HEK293 (cell line): ENCODE results near the gene SLC25A25.

Experiments
- CTCF ChIA-PET: fragments of 350-600 bp; formaldehyde crosslinking; extraction: SDS; loops from one replicate; lab custom pipeline; 2021; ENCODE audit warnings: antibody characterized with exemption; lab: Yijun Ruan, JAX
- POLR2A ChIA-PET: fragments of 300-600 bp; formaldehyde crosslinking; extraction: SDS; loops from one replicate; lab custom pipeline; 2020; ENCODE audit warnings: antibody characterized with exemption, inconsistent platforms; lab: Yijun Ruan, JAX
- H3K27ac ChIP-seq: fragments of 200-500 bp; sonication (Bioruptor generic); 2 replicates; pipeline ENCODE4 v1.5.1; 2014; ENCODE audit warnings: low read depth, low read length, control low read depth, inconsistent platforms; ENCODE audit errors: extremely low read depth
- H3K36me3 ChIP-seq, 2 experiments: fragments of 200-500 bp in 1 of 2; sonication (Bioruptor generic) in 1 of 2; 1 replicate in 1 of 2; 2 replicates in 1 of 2; pipeline ENCODE4 v1.5.1; 2014 to 2017; ENCODE audit warnings: inconsistent platforms in 2 of 2, low read length in 2 of 2; ENCODE audit not compliant: control insufficient read depth in 2 of 2, insufficient read depth in 1 of 2
- H3K4me1 ChIP-seq: fragments of 200-500 bp; sonication (Bioruptor generic); 2 replicates; pipeline ENCODE4 v1.5.1; 2014; ENCODE audit warnings: mild to moderate bottlenecking, low read length, inconsistent platforms; ENCODE audit not compliant: control insufficient read depth, insufficient read depth
- H3K4me3 ChIP-seq: 2 replicates; pipeline ENCODE4 v1.5.1; 2011; ENCODE audit warnings: low read depth, mild to moderate bottlenecking, control low read depth, low read length, moderate library complexity
- H3K9me3 ChIP-seq: fragments of 200-500 bp; sonication (Bioruptor generic); 2 replicates; pipeline ENCODE4 v1.5.1; 2014; ENCODE audit warnings: low read depth, low read length, inconsistent platforms; ENCODE audit not compliant: control insufficient read depth, insufficient read depth
- GFI1B ChIP-seq: fragments of 450-650 bp; formaldehyde crosslinking; IDR thresholded peaks from 2 replicates; pipeline ENCODE4 v1.5.1; 2016; ENCODE audit warnings: missing biosample characterization, missing genetic modification characterization
- HOXD13 ChIP-seq: sonication (generic); formaldehyde crosslinking; IDR thresholded peaks from 2 replicates; pipeline ENCODE4 v1.8.0; 2022; ENCODE audit warnings: missing genetic modification reagents, borderline replicate concordance
- KLF16 ChIP-seq: fragments of 450-650 bp; formaldehyde crosslinking; IDR thresholded peaks from 2 replicates; pipeline ENCODE4 v1.5.1; 2017; ENCODE audit warnings: missing biosample characterization, missing genetic modification characterization
- SCRT1 ChIP-seq: fragments of 450-650 bp; formaldehyde crosslinking; IDR thresholded peaks from 2 replicates; pipeline ENCODE4 v1.5.1; 2016; ENCODE audit warnings: missing biosample characterization, missing genetic modification characterization, borderline replicate concordance
- SCRT2 ChIP-seq: fragments of 450-650 bp; formaldehyde crosslinking; IDR thresholded peaks from 2 replicates; pipeline ENCODE4 v1.5.1; 2016; ENCODE audit warnings: missing biosample characterization, missing genetic modification characterization
- TRIM28 ChIP-seq: IDR thresholded peaks from 2 replicates; pipeline ENCODE4 v1.6.1; 2011; ENCODE audit warnings: low read length, control low read depth, borderline replicate concordance
- YY1 ChIP-seq: fragments of 450-650 bp; formaldehyde crosslinking; IDR thresholded peaks from 2 replicates; pipeline ENCODE4 v1.5.1; 2018; ENCODE audit warnings: missing biosample characterization, missing genetic modification characterization
- ZIC2 ChIP-seq: fragments of 450-650 bp; formaldehyde crosslinking; IDR thresholded peaks from 2 replicates; pipeline ENCODE4 v1.5.1; 2016; ENCODE audit warnings: missing biosample characterization, missing genetic modification characterization
- ZNF169 ChIP-seq: fragments of 450-650 bp; formaldehyde crosslinking; IDR thresholded peaks from 2 replicates; pipeline ENCODE4 v1.5.1; 2016; ENCODE audit warnings: missing biosample characterization, missing genetic modification characterization
- ZNF214 ChIP-seq: fragments of 450-650 bp; formaldehyde crosslinking; IDR thresholded peaks from 2 replicates; pipeline ENCODE4 v1.5.1; 2017; ENCODE audit warnings: missing biosample characterization, mild to moderate bottlenecking, missing genetic modification characterization, borderline replicate concordance
- ZNF510 ChIP-seq: fragments of 450-650 bp; formaldehyde crosslinking; IDR thresholded peaks from 2 replicates; pipeline ENCODE4 v1.5.1; 2018; ENCODE audit warnings: mild to moderate bottlenecking, missing genetic modification characterization, missing biosample characterization; ENCODE audit not compliant: insufficient replicate concordance
- ZNF521 ChIP-seq: fragments of 450-650 bp; formaldehyde crosslinking; IDR thresholded peaks from 2 replicates; pipeline ENCODE4 v1.5.1; 2017; ENCODE audit warnings: missing biosample characterization, mild to moderate bottlenecking, missing genetic modification characterization
- ZNF621 ChIP-seq: fragments of 450-650 bp; formaldehyde crosslinking; IDR thresholded peaks from 2 replicates; pipeline ENCODE4 v1.5.1; 2017; ENCODE audit warnings: missing biosample characterization, missing genetic modification characterization
- ZNF776 ChIP-seq: fragments of 450-650 bp; formaldehyde crosslinking; IDR thresholded peaks from 2 replicates; pipeline ENCODE4 v1.5.0; 2017; ENCODE audit warnings: missing biosample characterization, missing genetic modification characterization, borderline replicate concordance
- ZNF777 ChIP-seq: fragments of 450-650 bp; formaldehyde crosslinking; IDR thresholded peaks from 2 replicates; pipeline ENCODE4 v1.5.1; 2017; ENCODE audit warnings: missing biosample characterization, missing genetic modification characterization, borderline replicate concordance
- ZNF830 ChIP-seq: fragments of 450-650 bp; IDR thresholded peaks from 2 replicates; pipeline ENCODE4 v1.5.0; 2018; ENCODE audit warnings: missing biosample characterization, missing genetic modification characterization, low read depth, mild to moderate bottlenecking, moderate library complexity
- TF ChIP-seq, protein P1 (sequence below): fragments of 450-650 bp; formaldehyde crosslinking; IDR thresholded peaks from 2 replicates; pipeline ENCODE4 v1.5.1; 2016; ENCODE audit warnings: missing biosample characterization, missing genetic modification characterization

Gene SLC25A25

DNA sequence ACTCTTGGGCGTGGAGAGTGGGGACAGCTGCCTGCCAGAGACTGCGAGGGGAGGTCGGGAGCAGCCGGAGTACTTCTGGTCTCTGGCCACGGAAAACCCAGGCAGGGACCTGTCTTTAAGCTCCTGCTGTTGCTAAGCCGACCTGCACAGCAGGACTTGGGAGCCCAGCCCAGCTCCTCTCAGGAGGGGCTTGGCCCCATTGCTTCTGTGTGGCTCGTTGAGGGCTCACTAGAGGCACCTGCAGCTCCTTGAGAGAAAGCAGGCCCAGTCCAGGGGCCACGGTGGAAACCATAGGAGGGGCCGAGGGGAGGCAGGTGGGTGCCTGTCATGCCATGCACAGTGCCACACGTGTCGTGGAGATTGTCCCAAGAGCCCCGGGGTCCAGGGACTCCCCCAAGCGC lies 77.9 kb downstream of the SLC25A25 start:
- Histone ChIP-seq H3K36me3 (no peaks in the 10 kb centered on the region), H3K27ac (no peak overlapping the region), H3K4me1 (no peaks in the 10 kb centered on the region), H3K4me3 (no peak overlapping the region), H3K9me3 (no peaks in the 10 kb centered on the region)
- POLR2A ChIA-PET = no interaction called here
- CTCF ChIA-PET = interaction anchor here (0.5 to 1.2 kb wide), 4 partner anchors 16 to 203 kb away, joined by 3 to 5 read pairs (median 4); no protein-coding TSS in a partner anchor
- no peak for TF ChIP-seq YY1 (tag by site-specific recombination)
- TF ChIP-seq ZIC2 (tag by site-specific recombination) = peak; percentile 62

- Histone ChIP-seq H3K4me1 (no peaks in the 10 kb centered on the region), H3K9me3 (no peaks in the 10 kb centered on the region), H3K4me3 (no peak overlapping the region), H3K27ac (no peak overlapping the region), H3K36me3 (no peaks in the 10 kb centered on the region)
- TF ChIP-seq ZNF830 = no peak
- no peak for TF ChIP-seq GFI1B (tag by site-specific recombination)
- no peak for TF ChIP-seq KLF16 (tag by site-specific recombination)
- TF ChIP-seq ZNF214 = no peak
- no peak for TF ChIP-seq ZNF510 (tag by site-specific recombination)
- no peak for TF ChIP-seq ZNF169 (tag by site-specific recombination)
- no peak for TF ChIP-seq HOXD13
- ChIA-PET POLR2A (interaction anchor here (0.6 kb wide), 1 partner anchor 615 kb away, joined by 3 read pairs; no protein-coding TSS in a partner anchor), CTCF (interaction anchor here (0.5 to 1.2 kb wide), 5 partner anchors 16 to 286 kb away, joined by 3 to 5 read pairs (median 3); no protein-coding TSS in a partner anchor)
These were observed 78.6 kb downstream of the SLC25A25 start for GRCh38 chr9:128146591-128147120.

DNA sequence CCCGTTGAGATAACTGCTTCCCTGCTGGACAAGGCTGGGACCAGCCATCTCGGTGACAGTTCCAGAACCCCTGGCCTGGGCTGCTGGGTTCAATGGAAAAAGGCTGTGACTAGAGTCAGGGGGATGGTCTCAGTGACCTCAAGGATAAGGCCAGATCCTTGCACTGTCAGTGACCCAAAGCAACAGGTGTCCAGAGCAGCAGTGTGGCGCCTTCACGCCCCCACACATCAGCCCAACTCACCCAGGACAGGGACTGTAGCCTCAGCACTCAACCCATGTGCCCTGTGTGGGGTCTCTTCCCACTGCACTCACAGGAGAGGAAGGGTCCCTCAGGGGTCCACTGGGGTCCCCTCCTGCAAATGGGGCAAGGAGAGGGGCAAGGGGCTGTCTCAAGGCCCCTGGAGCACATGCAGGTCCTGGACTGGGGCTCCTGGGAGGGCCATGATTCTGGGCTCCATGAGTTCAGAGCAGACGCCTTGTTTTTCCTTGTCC lies 80.5 kb downstream of the SLC25A25 start:
- TF ChIP-seq SCRT2 (peak; percentile 86), TRIM28 (no peak), SCRT1 (tag by site-specific recombination) (peak; percentile 63; the same call in 1 of the 2 replicates)
- no peak overlapping the region for H3K4me3 ChIP-seq
- no peaks in the 10 kb centered on the region for H3K4me1 ChIP-seq
- H3K27ac ChIP-seq = no peak overlapping the region
- CTCF ChIA-PET = interaction anchor here (0.5 to 0.7 kb wide), 2 partner anchors 10 to 1846 kb away, joined by 4 to 5 read pairs; no protein-coding TSS in a partner anchor
- no peaks in the 10 kb centered on the region for H3K9me3 ChIP-seq
- no peaks in the 10 kb centered on the region for H3K36me3 ChIP-seq
- POLR2A ChIA-PET = no interaction called here

DNA sequence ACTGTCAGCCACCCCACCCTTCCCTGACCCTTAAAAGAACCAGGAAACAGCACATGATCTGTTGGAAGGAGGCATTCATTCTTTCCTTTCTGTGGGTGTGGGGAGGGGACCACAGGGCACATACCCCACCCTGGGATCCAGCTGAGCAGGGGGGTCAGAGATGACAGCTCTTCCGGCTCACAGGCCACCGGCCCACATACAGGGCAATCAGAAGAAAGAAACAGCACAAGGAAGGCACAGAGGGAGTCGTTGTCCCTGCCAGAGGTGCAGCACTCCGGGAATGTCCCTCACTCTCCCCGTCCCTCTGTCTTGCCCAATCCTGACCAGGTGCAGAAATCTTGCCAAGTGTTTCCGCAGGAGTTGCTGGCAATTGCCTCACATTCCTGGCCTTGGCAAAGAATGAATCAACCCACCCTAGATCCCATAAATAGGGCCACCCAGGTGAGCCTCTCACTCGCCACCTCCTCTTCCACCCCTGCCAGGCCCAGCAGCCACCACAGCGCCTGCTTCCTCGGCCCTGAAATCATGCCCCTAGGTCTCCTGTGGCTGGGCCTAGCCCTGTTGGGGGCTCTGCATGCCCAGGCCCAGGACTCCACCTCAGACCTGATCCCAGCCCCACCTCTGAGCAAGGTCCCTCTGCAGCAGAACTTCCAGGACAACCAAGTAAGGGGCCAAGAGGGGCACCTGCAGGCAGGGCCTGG lies 81.1 kb downstream of the SLC25A25 start, which contains the start of gene LCN2:
LCN2 (plus strand) TSS at position 453 of the 701 bp plus-strand sequence; CDS start at position 526, 73 bp downstream.
- POLR2A ChIA-PET = no interaction called here
- TF ChIP-seq, protein P1, sequence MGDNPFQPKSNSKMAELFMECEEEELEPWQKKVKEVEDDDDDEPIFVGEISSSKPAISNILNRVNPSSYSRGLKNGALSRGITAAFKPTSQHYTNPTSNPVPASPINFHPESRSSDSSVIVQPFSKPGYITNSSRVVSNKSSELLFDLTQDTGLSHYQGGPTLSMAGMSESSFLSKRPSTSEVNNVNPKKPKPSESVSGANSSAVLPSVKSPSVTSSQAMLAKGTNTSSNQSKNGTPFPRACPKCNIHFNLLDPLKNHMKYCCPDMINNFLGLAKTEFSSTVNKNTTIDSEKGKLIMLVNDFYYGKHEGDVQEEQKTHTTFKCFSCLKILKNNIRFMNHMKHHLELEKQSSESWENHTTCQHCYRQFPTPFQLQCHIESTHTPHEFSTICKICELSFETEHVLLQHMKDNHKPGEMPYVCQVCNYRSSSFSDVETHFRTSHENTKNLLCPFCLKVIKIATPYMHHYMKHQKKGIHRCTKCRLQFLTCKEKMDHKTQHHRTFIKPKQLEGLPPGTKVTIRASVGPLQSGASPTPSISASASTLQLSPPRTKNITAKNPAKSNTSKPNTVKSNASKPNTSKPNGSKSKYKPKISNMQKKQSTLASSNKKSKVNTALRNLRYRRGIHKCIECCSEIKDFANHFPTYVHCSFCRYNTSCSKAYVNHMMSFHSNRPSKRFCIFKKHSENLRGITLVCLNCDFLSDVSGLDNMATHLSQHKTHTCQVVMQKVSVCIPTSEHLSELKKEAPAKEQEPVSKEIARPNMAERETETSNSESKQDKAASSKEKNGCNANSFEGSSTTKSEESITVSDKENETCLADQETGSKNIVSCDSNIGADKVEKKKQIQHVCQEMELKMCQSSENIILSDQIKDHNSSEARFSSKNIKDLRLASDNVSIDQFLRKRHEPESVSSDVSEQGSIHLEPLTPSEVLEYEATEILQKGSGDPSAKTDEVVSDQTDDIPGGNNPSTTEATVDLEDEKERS = no peak
- TF ChIP-seq ZNF521 (tag by site-specific recombination) (no peak), ZNF621 (tag by site-specific recombination) (no peak), ZNF777 (tag by site-specific recombination) (no peak), ZIC2 (tag by site-specific recombination) (peak; percentile 84), ZNF776 (tag by site-specific recombination) (no peak)
- H3K9me3 ChIP-seq = no peaks in the 10 kb centered on the region
- no peaks in the 10 kb centered on the region for H3K4me1 ChIP-seq
- no peak within 1 kb of the TSS for H3K4me3 ChIP-seq
- no peaks in the 10 kb centered on the region for H3K36me3 ChIP-seq
- CTCF ChIA-PET = interaction anchor here (0.5 to 0.7 kb wide), 2 partner anchors 9 to 1847 kb away, joined by 4 to 5 read pairs; no protein-coding TSS in a partner anchor
- H3K27ac ChIP-seq = no peak within 1 kb of the TSS
